HEK293T (cell line): ENCODE data around the gene SLC10A7.

ENCODE experiments used
- CTCF ChIA-PET: fragments of 350-600 bp; formaldehyde crosslinking; extraction: SDS; loops from one replicate; lab custom pipeline; 2021; ENCODE audit warnings: antibody characterized with exemption, inconsistent platforms; lab: Yijun Ruan, JAX
- POLR2A ChIA-PET: fragments of 350-600 bp; formaldehyde crosslinking; extraction: SDS; loops from one replicate; lab custom pipeline; 2020; ENCODE audit warnings: antibody characterized with exemption, inconsistent platforms; lab: Yijun Ruan, JAX
- DNase-seq: peaks from one replicate; pipeline ENCODE4 v3.0.0; 2012; ENCODE audit warnings: mixed read lengths; ENCODE audit errors: extremely low spot score
- ARNT ChIP-seq: fragments of 450-650 bp; IDR thresholded peaks from 2 replicates; pipeline ENCODE4 v1.6.1; 2017; ENCODE audit warnings: mild to moderate bottlenecking
- BHLHE40 ChIP-seq: fragments of 450-650 bp; IDR thresholded peaks from 2 replicates; pipeline ENCODE4 v1.6.1; 2016; ENCODE audit warnings: mild to moderate bottlenecking, moderate library complexity, borderline replicate concordance
- CTBP1 ChIP-seq: fragments of 450-650 bp; IDR thresholded peaks from 2 replicates; pipeline ENCODE4 v1.6.1; 2016; ENCODE audit warnings: borderline replicate concordance
- ELF4 ChIP-seq: fragments of 450-650 bp; IDR thresholded peaks from 2 replicates; pipeline ENCODE4 v1.6.1; 2017; ENCODE audit warnings: antibody characterized with exemption
- FOXA1 ChIP-seq: fragments of 450-650 bp; IDR thresholded peaks from 2 replicates; pipeline ENCODE4 v1.6.1; 2016; ENCODE audit warnings: mild to moderate bottlenecking
- FOXK2 ChIP-seq: fragments of 450-650 bp; IDR thresholded peaks from 2 replicates; pipeline ENCODE4 v1.6.1; 2016; ENCODE audit warnings: mild to moderate bottlenecking
- FOXM1 ChIP-seq: fragments of 450-650 bp; IDR thresholded peaks from 2 replicates; pipeline ENCODE4 v1.6.1; 2017; ENCODE audit warnings: mild to moderate bottlenecking, borderline replicate concordance
- HDGF ChIP-seq: fragments of 450-650 bp; IDR thresholded peaks from 2 replicates; pipeline ENCODE4 v1.6.1; 2017; ENCODE audit warnings: antibody characterized with exemption, borderline replicate concordance
- L3MBTL2 ChIP-seq: fragments of 450-650 bp; conservative IDR thresholded peaks from 2 replicates; pipeline ENCODE4 v1.6.1; 2016; ENCODE audit warnings: mild to moderate bottlenecking
- LEF1 ChIP-seq: fragments of 450-650 bp; IDR thresholded peaks from 2 replicates; pipeline ENCODE4 v1.6.1; 2017; ENCODE audit warnings: mild to moderate bottlenecking, borderline replicate concordance
- NFRKB ChIP-seq: fragments of 450-650 bp; IDR thresholded peaks from 2 replicates; pipeline ENCODE4 v1.6.1; 2016; ENCODE audit warnings: mild to moderate bottlenecking, moderate library complexity
- PKNOX1 ChIP-seq: fragments of 450-650 bp; IDR thresholded peaks from 2 replicates; pipeline ENCODE4 v1.6.1; 2016
- SP1 ChIP-seq: fragments of 450-650 bp; IDR thresholded peaks from 2 replicates; pipeline ENCODE4 v1.6.1; 2017
- SUZ12 ChIP-seq: fragments of 450-650 bp; IDR thresholded peaks from 2 replicates; pipeline ENCODE4 v1.6.1; 2016; ENCODE audit warnings: mild to moderate bottlenecking
- TARDBP ChIP-seq: fragments of 450-650 bp; IDR thresholded peaks from 2 replicates; pipeline ENCODE4 v1.6.1; 2016
- ZNF384 ChIP-seq: fragments of 450-650 bp; IDR thresholded peaks from 2 replicates; pipeline ENCODE4 v1.6.1; 2016

Gene SLC10A7

GRCh38 chr4:146252969-146253611 is 268.6 kb downstream of the SLC10A7 start:
- no peak for TF ChIP-seq L3MBTL2
- no peak for TF ChIP-seq ARNT
- TF ChIP-seq ZNF384: no peak
- no peak for TF ChIP-seq SUZ12
- no peak for TF ChIP-seq PKNOX1
- no peak for TF ChIP-seq ELF4
- no peak for TF ChIP-seq NFRKB
- no peak for TF ChIP-seq CTBP1
- TF ChIP-seq SP1: no peak
- no peak for TF ChIP-seq FOXA1
- no peak for TF ChIP-seq LEF1
- no peak for TF ChIP-seq FOXK2
- no peak for TF ChIP-seq TARDBP
- no peak for TF ChIP-seq BHLHE40
- no peak for TF ChIP-seq HDGF
- no peak for TF ChIP-seq FOXM1
- CTCF ChIA-PET: no interaction called here
- DNase-seq: no peak
- POLR2A ChIA-PET: no interaction called here

- POLR2A ChIA-PET: no interaction called here
- TF ChIP-seq NFRKB (no peak), ARNT (no peak)
- CTCF ChIA-PET: no interaction called here
- no peak for DNase-seq
Measured at GRCh38 chr4:146247356-146247755, 274.4 kb downstream of the SLC10A7 start.

GRCh38 chr4:146246381-146246780 is 275.4 kb downstream of the SLC10A7 start:
- TF ChIP-seq NFRKB (no peak), FOXK2 (no peak), TARDBP (no peak), LEF1 (no peak), CTBP1 (no peak), SP1 (no peak), HDGF (no peak)
- ChIA-PET POLR2A (no interaction called here), CTCF (no interaction called here)
- DNase-seq: no peak

GRCh38 chr4:146245850-146246249 is 275.9 kb downstream of the SLC10A7 start:
- DNase-seq: no peak
- TF ChIP-seq LEF1 (no peak), ZNF384 (no peak), FOXK2 (no peak), NFRKB (no peak), TARDBP (no peak), ELF4 (no peak), FOXM1 (no peak), SP1 (no peak), ARNT (no peak), CTBP1 (no peak), HDGF (no peak), FOXA1 (no peak)
- POLR2A ChIA-PET: no interaction called here
- CTCF ChIA-PET: no interaction called here

- POLR2A ChIA-PET: no interaction called here
- CTCF ChIA-PET: interaction anchor here (0.7 to 1.1 kb wide), 3 partner anchors 18 to 665 kb away, joined by 3 to 4 read pairs (median 3); no protein-coding TSS in a partner anchor
- no peak for DNase-seq
- TF ChIP-seq FOXK2 (no peak), CTBP1 (no peak), FOXM1 (no peak), TARDBP (no peak), FOXA1 (no peak), L3MBTL2 (no peak), LEF1 (no peak)
Measured at GRCh38 chr4:146245246-146245645, 276.5 kb downstream of the SLC10A7 start.

GRCh38 chr4:146244496-146244895 is 277.2 kb downstream of the SLC10A7 start:
- ChIA-PET POLR2A (no interaction called here), CTCF (interaction anchor here (0.7 to 1.1 kb wide), 3 partner anchors 19 to 666 kb away, joined by 3 to 4 read pairs (median 3); no protein-coding TSS in a partner anchor)
- no peak for DNase-seq
- TF ChIP-seq ZNF384: no peak
- no peak for TF ChIP-seq HDGF
- TF ChIP-seq FOXA1: no peak
- TF ChIP-seq FOXK2: no peak
- TF ChIP-seq ELF4: no peak
- TF ChIP-seq L3MBTL2: no peak
- no peak for TF ChIP-seq SUZ12
- no peak for TF ChIP-seq FOXM1

- POLR2A ChIA-PET: no interaction called here
- DNase-seq: no peak
- CTCF ChIA-PET: interaction anchor here (1.1 kb wide), 1 partner anchor 666 kb away, joined by 3 read pairs; no protein-coding TSS in a partner anchor
- no peak for TF ChIP-seq FOXK2
- no peak for TF ChIP-seq SP1
- no peak for TF ChIP-seq BHLHE40
- TF ChIP-seq ZNF384: no peak
- TF ChIP-seq HDGF: no peak
- TF ChIP-seq CTBP1: no peak
- TF ChIP-seq ELF4: no peak
- TF ChIP-seq PKNOX1: no peak
- TF ChIP-seq FOXM1: no peak
- TF ChIP-seq ARNT: no peak
- TF ChIP-seq NFRKB: no peak
- TF ChIP-seq TARDBP: no peak
- TF ChIP-seq SUZ12: no peak
- TF ChIP-seq FOXA1: no peak
- no peak for TF ChIP-seq L3MBTL2
- TF ChIP-seq LEF1: no peak
Measured at GRCh38 chr4:146243883-146244277, 277.9 kb downstream of the SLC10A7 start.
